ENCODE measurements around the gene SEMA3C.

SEMA3C gene

GRCh38 chr7:80967071-80967916 is 48.4 kb upstream of the SEMA3C start:
- Histone ChIP-seq H3K79me2 (ENCODE audit: control insufficient read depth, low read length) (no peaks in the 10 kb centered on the region), H3K27me3 (ENCODE audit: control insufficient read depth, low read length) (no peaks in the 10 kb centered on the region), H3K4me1 (ENCODE audit: control insufficient read depth, low read length) (no peaks in the 10 kb centered on the region), H3K4me2 (ENCODE audit: low read length) (no peak overlapping the region), H3K27ac (ENCODE audit: low read depth, low read length) (no peak overlapping the region), H4K20me1 (ENCODE audit: control insufficient read depth, insufficient read depth, low read depth, low read length) (no peaks in the 10 kb centered on the region), H3K9me3 (ENCODE audit: control insufficient read depth, insufficient read depth, low read length) (peaks cover 3% of the 10 kb centered on the region; the same call in 1 of the 2 replicates), H3K9me2 (replicated peaks; ENCODE audit: control insufficient read depth, low read length) (no peaks in the 10 kb centered on the region), H3K4me3 (ENCODE audit: low read length) (no peak overlapping the region), H3F3A (ENCODE audit: control insufficient read depth, insufficient read depth) (no peaks in the 10 kb centered on the region), H3K36me3 (ENCODE audit: control insufficient read depth, low read length) (no peaks in the 10 kb centered on the region)
- TF ChIP-seq CTCF (IDR thresholded peaks at IDR 0.05; ENCODE audit: low read depth, low read length, poor library complexity, severe bottlenecking), result no peak
- no peak for TF ChIP-seq EZH2phosphoT487 (IDR thresholded peaks at IDR 0.05; ENCODE audit: borderline replicate concordance, low read length)

- Histone ChIP-seq H3K27ac (ENCODE audit: low read depth, low read length) (no peak overlapping the region), H4K20me1 (ENCODE audit: control insufficient read depth, insufficient read depth, low read depth, low read length) (no peaks in the 10 kb centered on the region), H3K27me3 (ENCODE audit: control insufficient read depth, low read length) (no peaks in the 10 kb centered on the region)
Observed at GRCh38 chr7:80960244-80960795, 41.5 kb upstream of the SEMA3C start.

GRCh38 chr7:80957226-80957777 is 38.5 kb upstream of the SEMA3C start:
- no peak overlapping the region for H3K4me2 ChIP-seq (ENCODE audit: low read length)
- no peak for TF ChIP-seq CTCF (IDR thresholded peaks at IDR 0.05; ENCODE audit: low read depth, low read length, poor library complexity, severe bottlenecking)
- TF ChIP-seq EZH2phosphoT487 (IDR thresholded peaks at IDR 0.05; ENCODE audit: borderline replicate concordance, low read length), result no peak
- H3K27me3 ChIP-seq (ENCODE audit: control insufficient read depth, low read length), result no peaks in the 10 kb centered on the region

More at GRCh38 chr7:80960244-80960795, 41.5 kb upstream of the SEMA3C start:
- no peak overlapping the region for H3K4me2 ChIP-seq (ENCODE audit: low read length)
- no peaks in the 10 kb centered on the region for H3K9me2 ChIP-seq (replicated peaks; ENCODE audit: control insufficient read depth, low read length)
- TF ChIP-seq EZH2phosphoT487 (IDR thresholded peaks at IDR 0.05; ENCODE audit: borderline replicate concordance, low read length), result no peak
- TF ChIP-seq CTCF (IDR thresholded peaks at IDR 0.05; ENCODE audit: low read depth, low read length, poor library complexity, severe bottlenecking), result no peak
- H3K36me3 ChIP-seq (ENCODE audit: control insufficient read depth, low read length), result no peaks in the 10 kb centered on the region
- H3K79me2 ChIP-seq (ENCODE audit: control insufficient read depth, low read length), result no peaks in the 10 kb centered on the region
- peaks cover 6% of the 10 kb centered on the region; the same call in 1 of the 2 replicates for H3K9me3 ChIP-seq (ENCODE audit: control insufficient read depth, insufficient read depth, low read length)
- no peaks in the 10 kb centered on the region for H3F3A ChIP-seq (ENCODE audit: control insufficient read depth, insufficient read depth)
- H3K4me1 ChIP-seq (ENCODE audit: control insufficient read depth, low read length), result no peaks in the 10 kb centered on the region
- H3K4me3 ChIP-seq (ENCODE audit: low read length), result no peak overlapping the region

More at GRCh38 chr7:80957226-80957777, 38.5 kb upstream of the SEMA3C start:
- Histone ChIP-seq H3K9me2 (replicated peaks; ENCODE audit: control insufficient read depth, low read length) (no peaks in the 10 kb centered on the region), H3K4me3 (ENCODE audit: low read length) (no peak overlapping the region), H3K27ac (ENCODE audit: low read depth, low read length) (no peak overlapping the region), H3K4me1 (ENCODE audit: control insufficient read depth, low read length) (no peaks in the 10 kb centered on the region), H3K9me3 (ENCODE audit: control insufficient read depth, insufficient read depth, low read length) (peaks cover 3% of the 10 kb centered on the region; the same call in 1 of the 2 replicates), H3K36me3 (ENCODE audit: control insufficient read depth, low read length) (no peaks in the 10 kb centered on the region), H4K20me1 (ENCODE audit: control insufficient read depth, insufficient read depth, low read depth, low read length) (no peaks in the 10 kb centered on the region), H3K79me2 (ENCODE audit: control insufficient read depth, low read length) (no peaks in the 10 kb centered on the region), H3F3A (ENCODE audit: control insufficient read depth, insufficient read depth) (no peaks in the 10 kb centered on the region)

Measured in DOHH2 (cell line).